ENCODE data around the gene SPDYE16. TPM values are rescaled to one million over a fixed set of nuclear protein-coding genes. Genes with fewer than 3 reads are reported as not detected.
"Not testable (repeated sequence)": the region's sequence is repeated elsewhere in the genome, so short reads cannot be mapped to it uniquely, and the experiment has no call there.

Gene SPDYE16
- total RNA-seq = not detected in 2 replicates

- not testable (repeated sequence) for DNase-seq (ENCODE audit: low read depth); H3K36me3 ChIP-seq (ENCODE audit: control insufficient read depth, insufficient read depth, low read length); H3K27me3 ChIP-seq (ENCODE audit: control insufficient read depth, insufficient read depth, low read length); H3K4me3 ChIP-seq (ENCODE audit: low read depth, low read length)
Measured at GRCh38 chr7:76543197-76543596, at the start of gene SPDYE16. TSS of gene SPDYE16 (minus strand) at chr7:76543297. CDS start at chr7:76541459, 1,838 bp downstream.

GRCh38 chr7:76592694-76593093 is 49.6 kb upstream of the SPDYE16 start:
- not testable (repeated sequence) for H3K27me3 ChIP-seq (ENCODE audit: control insufficient read depth, insufficient read depth, low read length); DNase-seq (ENCODE audit: low read depth); H3K36me3 ChIP-seq (ENCODE audit: control insufficient read depth, insufficient read depth, low read length); H3K4me3 ChIP-seq (ENCODE audit: low read depth, low read length)

GRCh38 chr7:76591602-76592304 is 48.7 kb upstream of the SPDYE16 start:
- DNase-seq (ENCODE audit: low read depth); H3K36me3 ChIP-seq (ENCODE audit: control insufficient read depth, insufficient read depth, low read length): not testable (repeated sequence)

GRCh38 chr7:76591033-76591432 is 47.9 kb upstream of the SPDYE16 start:
- H3K36me3 ChIP-seq (ENCODE audit: control insufficient read depth, insufficient read depth, low read length); H3K4me3 ChIP-seq (ENCODE audit: low read depth, low read length); H3K27me3 ChIP-seq (ENCODE audit: control insufficient read depth, insufficient read depth, low read length); DNase-seq (ENCODE audit: low read depth): not testable (repeated sequence)

More at GRCh38 chr7:76591602-76592304, 48.7 kb upstream of the SPDYE16 start:
- H3K4me3 ChIP-seq (ENCODE audit: low read depth, low read length); H3K27me3 ChIP-seq (ENCODE audit: control insufficient read depth, insufficient read depth, low read length): not testable (repeated sequence)

- not testable (repeated sequence) for H3K27me3 ChIP-seq (ENCODE audit: control insufficient read depth, insufficient read depth, low read length); DNase-seq (ENCODE audit: low read depth); H3K4me3 ChIP-seq (ENCODE audit: low read depth, low read length); H3K36me3 ChIP-seq (ENCODE audit: control insufficient read depth, insufficient read depth, low read length)
Measured at GRCh38 chr7:76588586-76588985, 45.5 kb upstream of the SPDYE16 start.

- DNase-seq (ENCODE audit: low read depth); H3K4me3 ChIP-seq (ENCODE audit: low read depth, low read length); H3K36me3 ChIP-seq (ENCODE audit: control insufficient read depth, insufficient read depth, low read length); H3K27me3 ChIP-seq (ENCODE audit: control insufficient read depth, insufficient read depth, low read length): not testable (repeated sequence)
Measured at GRCh38 chr7:76586585-76587315, 43.7 kb upstream of the SPDYE16 start.

GRCh38 chr7:76583636-76584281 is 40.7 kb upstream of the SPDYE16 start:
- not testable (repeated sequence) for DNase-seq (ENCODE audit: low read depth); H3K4me3 ChIP-seq (ENCODE audit: low read depth, low read length); H3K27me3 ChIP-seq (ENCODE audit: control insufficient read depth, insufficient read depth, low read length)

GRCh38 chr7:76582848-76583631 is 39.9 kb upstream of the SPDYE16 start:
- not testable (repeated sequence) for H3K36me3 ChIP-seq (ENCODE audit: control insufficient read depth, insufficient read depth, low read length); H3K4me3 ChIP-seq (ENCODE audit: low read depth, low read length); H3K27me3 ChIP-seq (ENCODE audit: control insufficient read depth, insufficient read depth, low read length)
- peak; percentile 49 for DNase-seq (ENCODE audit: low read depth)

More at GRCh38 chr7:76583636-76584281, 40.7 kb upstream of the SPDYE16 start:
- H3K36me3 ChIP-seq (ENCODE audit: control insufficient read depth, insufficient read depth, low read length) = not testable (repeated sequence)

GRCh38 chr7:76575919-76576655 is 33.0 kb upstream of the SPDYE16 start:
- H3K36me3 ChIP-seq (ENCODE audit: control insufficient read depth, insufficient read depth, low read length); H3K4me3 ChIP-seq (ENCODE audit: low read depth, low read length); DNase-seq (ENCODE audit: low read depth); H3K27me3 ChIP-seq (ENCODE audit: control insufficient read depth, insufficient read depth, low read length): not testable (repeated sequence)

GRCh38 chr7:76575431-76575830 is 32.3 kb upstream of the SPDYE16 start:
- not testable (repeated sequence) for H3K36me3 ChIP-seq (ENCODE audit: control insufficient read depth, insufficient read depth, low read length); H3K27me3 ChIP-seq (ENCODE audit: control insufficient read depth, insufficient read depth, low read length); DNase-seq (ENCODE audit: low read depth); H3K4me3 ChIP-seq (ENCODE audit: low read depth, low read length)

GRCh38 chr7:76572296-76572695 is 29.2 kb upstream of the SPDYE16 start:
- H3K4me3 ChIP-seq (ENCODE audit: low read depth, low read length); H3K27me3 ChIP-seq (ENCODE audit: control insufficient read depth, insufficient read depth, low read length); DNase-seq (ENCODE audit: low read depth); H3K36me3 ChIP-seq (ENCODE audit: control insufficient read depth, insufficient read depth, low read length): not testable (repeated sequence)

- H3K27me3 ChIP-seq (ENCODE audit: control insufficient read depth, insufficient read depth, low read length); H3K4me3 ChIP-seq (ENCODE audit: low read depth, low read length); H3K36me3 ChIP-seq (ENCODE audit: control insufficient read depth, insufficient read depth, low read length); DNase-seq (ENCODE audit: low read depth): not testable (repeated sequence)
Measured at GRCh38 chr7:76570324-76570775, 27.3 kb upstream of the SPDYE16 start.

GRCh38 chr7:76568742-76569141 is 25.6 kb upstream of the SPDYE16 start:
- DNase-seq (ENCODE audit: low read depth); H3K36me3 ChIP-seq (ENCODE audit: control insufficient read depth, insufficient read depth, low read length); H3K27me3 ChIP-seq (ENCODE audit: control insufficient read depth, insufficient read depth, low read length): not testable (repeated sequence)

GRCh38 chr7:76567753-76568152 is 24.7 kb upstream of the SPDYE16 start:
- DNase-seq (ENCODE audit: low read depth) = not testable (repeated sequence)

More at GRCh38 chr7:76568742-76569141, 25.6 kb upstream of the SPDYE16 start:
- not testable (repeated sequence) for H3K4me3 ChIP-seq (ENCODE audit: low read depth, low read length)

More at GRCh38 chr7:76567753-76568152, 24.7 kb upstream of the SPDYE16 start:
- not testable (repeated sequence) for H3K36me3 ChIP-seq (ENCODE audit: control insufficient read depth, insufficient read depth, low read length); H3K27me3 ChIP-seq (ENCODE audit: control insufficient read depth, insufficient read depth, low read length); H3K4me3 ChIP-seq (ENCODE audit: low read depth, low read length)

All from kidney epithelial cell (primary cell).